GM12874 (cell line): ENCODE results near the gene EPB41L4B.

Source experiments
- TF ChIP-seq, protein P1 (sequence below): IDR thresholded peaks from 2 replicates; pipeline ENCODE4 v1.5.1; 2011; ENCODE audit warnings: low read depth, mild to moderate bottlenecking, control low read depth, low read length, moderate library complexity; ENCODE audit not compliant: insufficient read depth

Gene EPB41L4B

DNA sequence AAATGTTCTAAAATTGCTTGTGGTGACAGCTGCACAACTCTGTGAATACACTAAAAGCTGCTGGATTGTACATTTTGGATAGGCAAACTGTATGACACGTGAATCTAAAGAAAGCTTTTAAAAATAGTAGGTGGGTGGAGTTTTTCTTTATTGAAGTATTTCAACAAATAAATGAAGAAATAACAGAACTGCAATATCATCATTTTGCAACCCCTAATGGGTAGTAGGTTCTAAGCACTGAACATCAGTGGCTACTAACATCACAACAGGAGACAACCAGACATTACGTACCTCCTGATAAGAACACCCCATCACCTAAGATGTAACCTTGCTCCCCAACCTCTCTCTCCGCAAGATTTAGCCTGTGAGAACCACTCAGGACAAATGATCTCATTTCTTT, 38.6 kb downstream of the EPB41L4B start:
- TF ChIP-seq, protein P1, sequence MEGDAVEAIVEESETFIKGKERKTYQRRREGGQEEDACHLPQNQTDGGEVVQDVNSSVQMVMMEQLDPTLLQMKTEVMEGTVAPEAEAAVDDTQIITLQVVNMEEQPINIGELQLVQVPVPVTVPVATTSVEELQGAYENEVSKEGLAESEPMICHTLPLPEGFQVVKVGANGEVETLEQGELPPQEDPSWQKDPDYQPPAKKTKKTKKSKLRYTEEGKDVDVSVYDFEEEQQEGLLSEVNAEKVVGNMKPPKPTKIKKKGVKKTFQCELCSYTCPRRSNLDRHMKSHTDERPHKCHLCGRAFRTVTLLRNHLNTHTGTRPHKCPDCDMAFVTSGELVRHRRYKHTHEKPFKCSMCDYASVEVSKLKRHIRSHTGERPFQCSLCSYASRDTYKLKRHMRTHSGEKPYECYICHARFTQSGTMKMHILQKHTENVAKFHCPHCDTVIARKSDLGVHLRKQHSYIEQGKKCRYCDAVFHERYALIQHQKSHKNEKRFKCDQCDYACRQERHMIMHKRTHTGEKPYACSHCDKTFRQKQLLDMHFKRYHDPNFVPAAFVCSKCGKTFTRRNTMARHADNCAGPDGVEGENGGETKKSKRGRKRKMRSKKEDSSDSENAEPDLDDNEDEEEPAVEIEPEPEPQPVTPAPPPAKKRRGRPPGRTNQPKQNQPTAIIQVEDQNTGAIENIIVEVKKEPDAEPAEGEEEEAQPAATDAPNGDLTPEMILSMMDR: no peak

DNA sequence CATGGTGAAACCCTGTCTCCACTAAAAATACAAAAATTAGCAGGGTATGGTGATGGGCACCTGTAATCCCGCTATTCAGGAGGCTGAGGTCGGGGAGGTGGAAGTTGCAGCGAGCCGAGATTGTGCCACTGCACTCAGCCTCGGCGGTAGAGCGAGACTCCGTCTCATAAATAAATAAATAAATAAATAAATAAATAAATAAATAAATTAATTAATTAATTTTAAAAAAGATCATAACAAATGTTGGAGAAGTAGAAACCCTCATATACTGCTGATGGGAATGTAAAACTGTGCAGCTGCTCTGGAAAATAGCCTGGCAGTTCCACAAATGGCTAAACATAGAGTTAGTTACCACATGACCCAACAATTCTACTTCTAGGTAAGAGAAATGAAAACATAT, 39.3 kb downstream of the EPB41L4B start:
- TF ChIP-seq, protein P1: no peak

DNA sequence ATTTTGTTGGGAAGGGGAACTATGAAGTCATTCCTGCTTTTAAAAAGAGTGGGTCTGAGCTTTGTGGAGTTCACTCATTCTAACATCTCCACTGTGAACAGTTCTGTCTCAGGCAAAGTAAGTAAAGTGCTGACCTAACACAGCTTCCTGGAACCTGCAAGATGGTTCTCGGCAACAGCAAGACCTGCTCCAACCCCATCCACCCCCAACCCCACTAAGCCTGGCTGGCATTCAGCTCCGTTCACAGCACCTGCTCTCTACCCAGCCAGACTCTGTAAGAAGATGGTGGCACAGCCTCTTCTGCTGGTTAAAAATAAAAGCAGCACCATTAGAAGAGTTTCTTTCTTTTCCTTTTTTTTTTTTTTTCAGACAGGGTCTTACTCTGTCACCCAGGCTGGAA, 42.0 kb downstream of the EPB41L4B start:
- TF ChIP-seq, protein P1: no peak

DNA sequence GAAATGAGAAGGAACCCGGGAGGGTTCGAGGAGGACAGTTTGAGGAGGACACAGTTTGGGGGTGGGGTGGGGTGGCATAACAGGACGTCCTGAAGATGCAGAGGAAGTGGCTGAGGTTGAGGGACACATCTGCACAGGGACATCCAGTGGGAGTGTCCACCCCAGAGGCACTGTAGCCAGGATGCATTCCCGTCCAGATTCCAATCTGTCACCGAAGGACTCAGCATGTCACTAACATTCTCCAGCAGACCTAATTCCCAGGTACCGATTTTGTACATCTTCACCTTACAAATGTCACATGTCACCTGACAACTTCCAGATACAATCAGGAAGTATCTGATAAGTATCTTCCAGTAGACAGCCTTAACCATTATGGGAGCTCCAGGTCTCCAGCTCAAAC, 42.6 kb downstream of the EPB41L4B start:
- TF ChIP-seq, protein P1: no peak

DNA sequence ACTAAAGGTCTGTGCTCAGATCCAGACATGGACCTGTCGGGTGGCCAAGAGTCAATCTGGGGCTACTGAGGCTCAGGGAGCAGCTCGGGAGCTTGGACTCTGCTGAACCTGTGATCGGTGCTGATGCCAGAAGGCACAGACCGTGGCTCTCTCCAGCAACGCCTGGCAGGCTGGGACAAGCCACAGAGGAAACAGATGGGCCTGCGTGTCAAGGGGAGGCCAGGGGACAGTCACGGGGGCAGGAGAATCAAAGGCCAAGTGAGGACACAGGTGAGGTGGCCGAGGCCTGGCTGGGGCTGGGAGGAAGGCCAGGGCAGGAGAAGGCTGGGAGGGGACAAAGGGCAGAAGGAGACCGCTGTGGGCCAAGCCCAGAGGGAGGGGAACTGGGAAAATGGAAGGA, 43.4 kb downstream of the EPB41L4B start:
- TF ChIP-seq, protein P1: no peak

DNA sequence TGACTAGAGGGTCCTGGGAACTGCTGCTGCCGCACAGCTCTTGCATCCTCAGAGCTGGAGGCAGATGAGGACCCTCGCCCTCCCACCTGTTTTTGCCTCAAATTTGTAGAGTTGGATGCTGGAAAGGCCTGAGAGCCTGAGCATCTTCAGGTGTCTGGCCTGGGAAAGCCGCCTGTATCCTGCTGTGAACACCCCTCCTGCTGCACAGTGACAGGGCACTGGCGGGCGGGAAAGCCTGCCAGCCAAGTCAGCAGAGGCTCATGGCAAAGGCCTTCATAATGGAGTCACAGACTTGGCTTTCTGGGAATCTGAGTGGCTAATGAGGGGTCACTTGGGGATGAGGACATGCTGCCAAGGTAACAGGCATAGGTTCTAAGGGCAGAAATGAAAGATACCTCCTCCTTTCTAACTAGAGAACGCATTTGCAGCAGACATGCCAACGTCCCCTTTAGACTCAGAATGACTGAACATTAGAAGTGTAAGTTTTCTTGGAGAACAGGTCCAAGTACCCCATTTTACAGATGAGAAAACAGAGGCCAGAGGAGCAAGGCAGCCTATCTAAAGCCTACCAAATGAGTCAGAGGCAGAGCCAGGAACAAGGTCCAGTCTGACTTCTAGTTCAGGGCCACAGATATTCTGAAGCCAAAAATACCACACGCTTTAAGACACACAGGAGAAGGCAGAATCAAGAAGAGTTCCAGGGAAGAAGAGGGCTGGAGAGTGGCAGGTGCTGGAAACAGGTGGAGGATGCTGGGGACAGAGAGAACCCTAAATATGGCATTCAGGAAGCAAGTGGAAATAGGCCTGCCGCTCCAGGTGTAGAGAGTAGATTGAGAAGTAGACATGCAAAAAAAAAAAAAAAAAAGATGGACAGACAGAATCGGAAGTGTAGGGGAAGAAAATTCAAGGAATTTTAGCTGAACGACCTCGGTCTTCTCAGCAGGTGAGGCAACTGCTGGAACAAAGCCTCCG, 44.1 kb downstream of the EPB41L4B start:
- TF ChIP-seq, protein P1: no peak

DNA sequence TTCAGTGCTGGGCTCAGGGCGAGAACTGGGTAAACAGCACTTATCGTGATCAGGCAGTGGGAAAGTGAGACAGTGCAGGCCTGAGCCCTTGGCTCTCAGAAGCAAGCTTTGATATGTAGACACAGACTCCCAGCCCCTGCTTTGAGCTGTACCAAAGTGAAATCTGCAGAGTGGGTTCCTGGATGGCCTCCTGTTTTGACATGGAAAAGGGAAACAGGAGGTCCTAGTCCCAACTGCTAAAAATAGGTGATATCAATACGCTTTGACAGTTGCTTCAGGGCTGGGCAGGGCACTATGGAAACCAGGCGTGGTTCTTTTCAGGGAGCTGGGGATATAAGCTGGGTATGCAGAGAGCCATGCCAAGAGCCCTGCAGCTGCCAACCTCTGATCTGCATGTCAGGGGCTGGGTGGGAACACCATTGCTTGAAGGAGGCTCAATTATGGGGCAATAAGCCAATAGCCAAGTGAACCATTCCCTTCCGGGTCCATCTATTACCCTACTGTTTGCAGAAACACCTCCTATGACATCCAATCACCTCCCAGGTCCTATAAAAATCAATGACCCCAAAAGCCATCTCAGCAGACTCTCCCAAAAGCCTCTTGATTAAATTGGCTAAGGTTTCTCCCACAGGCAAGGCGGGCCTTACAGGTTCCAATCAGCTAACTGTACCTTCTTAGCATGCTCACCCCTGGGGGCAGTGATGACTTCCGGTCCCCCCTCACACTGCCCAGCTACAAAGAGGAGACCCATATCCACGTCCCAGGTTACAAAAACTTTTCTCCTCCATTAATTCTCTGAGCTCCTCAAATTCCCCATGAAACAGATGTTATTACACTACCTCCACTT, 45.8 kb downstream of the EPB41L4B start:
- TF ChIP-seq, protein P1: no peak
